Loucy (cell line): ENCODE measurements around the gene BBX.

Source experiments
- CTCF ChIP-seq: fragments of 200-600 bp; sonication (generic); conservative IDR thresholded peaks from 2 replicates; pipeline ENCODE4 v1.5.1; 2014; ENCODE audit warnings: mild to moderate bottlenecking, antibody characterized with exemption, low read length
- EZH2phosphoT487 ChIP-seq: fragments of 200-600 bp; IDR thresholded peaks from 2 replicates; pipeline ENCODE4 v1.6.1; 2018; ENCODE audit warnings: antibody characterized with exemption, mild to moderate bottlenecking, moderate library complexity, borderline replicate concordance

GRCh38 chr3:107662586-107662985, 139.8 kb downstream of the BBX start:
- TF ChIP-seq CTCF = no peak
- no peak for TF ChIP-seq EZH2phosphoT487
